Measurements from ENCODE around the gene ABCC4.

- TF ChIP-seq CTCF (IDR thresholded peaks at IDR 0.05; ENCODE audit: low read depth, low read length, missing input control) (no peak), TAF1 (conservative IDR thresholded peaks at IDR 0.05) (no peak), EGR1 (IDR thresholded peaks at IDR 0.05; ENCODE audit: low read depth in 2 of 2) (no peak), YY1 (IDR thresholded peaks at IDR 0.05) (no peak), MAX (IDR thresholded peaks at IDR 0.05) (no peak), RAD21 (IDR thresholded peaks at IDR 0.05) (no peak), ZBTB33 (IDR thresholded peaks at IDR 0.05) (no peak), HNF4A (conservative IDR thresholded peaks at IDR 0.05) (no peak), JUND (IDR thresholded peaks at IDR 0.05) (no peak), RXRA (IDR thresholded peaks at IDR 0.05) (no peak)
These were observed 262.3 kb downstream of the ABCC4 start for GRCh38 chr13:95038949-95039348.
